HepG2 (cell line): ENCODE data around the gene ATP5F1C. TPM values are rescaled to one million over a fixed set of nuclear protein-coding genes. Genes with fewer than 3 reads are reported as not detected.

Experiments
- ATAC-seq: fragments of 200-7000 bp; cut with Tn5 transposase; 3 replicates; pipeline ENCODE4 v1.9.1; 2020; ENCODE audit warnings: mild to moderate bottlenecking, moderate library complexity
- BruUV-seq: library from RNA; stranded (reverse); fragments of 400-500 nt; replicated peaks from 2 replicates; lab custom pipeline; 2021; lab: Mats Ljungman, UMichigan
- CTCF ChIA-PET: fragments of 300-600 bp; formaldehyde crosslinking; extraction: SDS; loops from one replicate; lab custom pipeline; 2021; ENCODE audit warnings: low total read pairs, inconsistent platforms, low intra/inter-chr PET ratio; lab: Yijun Ruan, JAX
- POLR2A ChIA-PET: fragments of 350-600 bp; sonication (Branson Sonifier 250); formaldehyde crosslinking; loops from one replicate; lab custom pipeline; 2020; ENCODE audit warnings: antibody characterized with exemption, inconsistent platforms; lab: Yijun Ruan, JAX
- DNase-seq: peaks from one replicate; pipeline ENCODE4 v3.0.0-alpha.2; 2015; ENCODE audit warnings: low spot score
- FAIRE-seq: peaks from 3 replicates; lab custom pipeline; 2011; peaks lifted over from hg19 to GRCh38; lab: Jason Lieb, UNC
- H2AFZ ChIP-seq: one replicate; pipeline ENCODE4 v1.6.1; 2011; ENCODE audit warnings: low read length, inconsistent platforms
- H3K27ac ChIP-seq: fragments of 300-600 bp; 3 replicates; pipeline ENCODE4 v1.8.0; 2011; ENCODE audit warnings: mixed run types, mild to moderate bottlenecking, mixed read lengths, low read length, inconsistent platforms; ENCODE audit not compliant: insufficient read depth; ENCODE audit errors: extremely low read length
- H3K27me3 ChIP-seq, 2 experiments: fragments of 200-600 bp in 1 of 2; 2 replicates in 1 of 2; 3 replicates in 1 of 2; pipeline versions ENCODE4 v1.6.0 to v1.8.0; 2011; ENCODE audit warnings: low read length in 2 of 2, mild to moderate bottlenecking in 2 of 2, moderate library complexity in 2 of 2, inconsistent platforms in 1 of 2; ENCODE audit not compliant: insufficient read depth in 2 of 2, control insufficient read depth in 1 of 2
- H3K36me3 ChIP-seq, 2 experiments: fragments of 200-600 bp in 1 of 2; replicated peaks in 1 of 2; 2 replicates in 1 of 2; 3 replicates in 1 of 2; pipeline versions ENCODE4 v1.5.1 to v1.8.0; 2011; ENCODE audit warnings: low read length in 2 of 2, inconsistent platforms in 1 of 2; ENCODE audit not compliant: insufficient read depth in 2 of 2, control insufficient read depth in 1 of 2
- H3K4me1 ChIP-seq: 2 replicates; pipeline ENCODE4 v1.5.1; 2012; ENCODE audit warnings: low read length, inconsistent platforms; ENCODE audit not compliant: insufficient read depth
- H3K4me2 ChIP-seq: 2 replicates; pipeline ENCODE4 v1.6.0; 2011; ENCODE audit warnings: low read depth, low read length, inconsistent platforms
- H3K4me3 ChIP-seq, 3 experiments: fragments of 200-600 bp in 1 of 3; sonication (generic), shearing (Covaris generic) in 1 of 3; replicated peaks in 1 of 3; 2 replicates each; pipeline ENCODE4 v1.5.1; 2011 to 2016; ENCODE audit warnings: low read length in 3 of 3, inconsistent platforms in 2 of 3, low read depth in 2 of 3, mild to moderate bottlenecking in 2 of 3, control low read depth in 1 of 3, mixed read lengths in 1 of 3; ENCODE audit not compliant: insufficient read depth in 1 of 3
- H3K79me2 ChIP-seq: one replicate; pipeline ENCODE4 v1.6.1; 2011; ENCODE audit warnings: low read length, inconsistent platforms; ENCODE audit not compliant: insufficient read depth
- H3K9ac ChIP-seq: 2 replicates; pipeline ENCODE4 v1.6.0; 2011; ENCODE audit warnings: mild to moderate bottlenecking, low read depth, low read length, inconsistent platforms; ENCODE audit not compliant: insufficient read depth
- H3K9me3 ChIP-seq: 2 replicates; pipeline ENCODE4 v1.5.1; 2012; ENCODE audit warnings: mild to moderate bottlenecking, low read length
- H4K20me1 ChIP-seq: 2 replicates; pipeline ENCODE4 v1.6.0; 2011; ENCODE audit warnings: inconsistent platforms, mild to moderate bottlenecking, low read length, moderate library complexity; ENCODE audit not compliant: insufficient read depth
- BCL6 ChIP-seq: IDR thresholded peaks from 2 replicates; pipeline ENCODE4 v1.6.1; 2016; ENCODE audit warnings: missing genetic modification reagents, missing compliant biosample characterization
- CREB1 ChIP-seq, 2 experiments: fragments of 450-650 bp in 1 of 2; IDR thresholded peaks; 2 replicates each; pipeline ENCODE4 v1.6.1; 2016 to 2017; ENCODE audit warnings: control low read depth in 1 of 2, mild to moderate bottlenecking in 1 of 2, missing compliant biosample characterization in 1 of 2, missing genetic modification characterization in 1 of 2
- MAFG ChIP-seq: sonication (generic); formaldehyde crosslinking; IDR thresholded peaks from 2 replicates; pipeline ENCODE4 v1.5.1; 2020; ENCODE audit warnings: mild to moderate bottlenecking, missing genetic modification reagents
- PLRG1 ChIP-seq: fragments of 450-650 bp; conservative IDR thresholded peaks from 2 replicates; pipeline ENCODE4 v1.6.1; 2016
- RCOR2 ChIP-seq: IDR thresholded peaks from 2 replicates; pipeline ENCODE4 v1.6.1; 2016; ENCODE audit warnings: missing biosample characterization, missing genetic modification reagents
- ZNF510 ChIP-seq: sonication (generic); formaldehyde crosslinking; IDR thresholded peaks from 2 replicates; pipeline ENCODE4 v1.4.0; 2020; ENCODE audit warnings: low read depth, mild to moderate bottlenecking, missing genetic modification reagents
- WGBS: methylation state at CpG from one replicate; pipeline ENCODE4 v1.1.6; 2017; ENCODE audit warnings: low lambda C conversion rate; 5-methylcytosine and 5-hydroxymethylcytosine counted together
- in situ Hi-C: cut with HindIII; loops from 2 replicates; pipeline ENCODE4 v1.10.0; 2017; ENCODE audit warnings: low pct_unique_long_range_greater_than_20kb; ENCODE audit not compliant: extremely low pct_ligation_motif_present
- intact Hi-C: fragments of 100-400 bp; cut with micrococcal nuclease; formaldehyde crosslinking; loops from one replicate; pipeline ENCODE4 v1.10.0; 2022; ENCODE audit not compliant: unreplicated experiment
- polyA plus RNA-seq, 8 experiments: library from polyadenylated mRNA; depleted of rRNA in 3 of 8; stranded (reverse) in 7 of 8; unstranded in 1 of 8; fragments of >200 nt; fragmentation: Illumina TruSeq in 4 of 8; extraction: Trizol in 4 of 8; gene quantifications; 2 replicates each; pipeline versions ENCODE4 v1.2.1 to v1.2.3, GENCODE V29; 2011 to 2016; ENCODE audit warnings: low read depth in 4 of 8, missing spikeins in 1 of 8, mixed read lengths in 1 of 8; ENCODE audit not compliant: insufficient read depth in 1 of 8
- total RNA-seq, 5 experiments: library from RNA; depleted of rRNA; stranded (reverse); fragments of >200 nt; fragmentation: Illumina TruSeq; extraction: Trizol; gene quantifications; 2 replicates each; pipeline ENCODE4 v1.2.3, GENCODE V29; 2016; ENCODE audit warnings: low read depth in 1 of 5
- TF ChIP-seq, protein P1 (sequence below): sonication (generic); formaldehyde crosslinking; IDR thresholded peaks from 2 replicates; pipeline ENCODE4 v1.4.0; 2020; ENCODE audit warnings: missing genetic modification reagents, borderline replicate concordance
- TF ChIP-seq, protein P2 (sequence below): sonication (generic); formaldehyde crosslinking; IDR thresholded peaks from 2 replicates; pipeline ENCODE4 v1.9.0; 2021; ENCODE audit warnings: missing genetic modification reagents, mild to moderate bottlenecking, borderline replicate concordance
- TF ChIP-seq, protein P3 (sequence below): sonication (generic); formaldehyde crosslinking; IDR thresholded peaks from 2 replicates; pipeline ENCODE4 v1.4.0; 2020; ENCODE audit warnings: missing genetic modification reagents

Gene ATP5F1C
- total and polyA plus RNA-seq, 2 of the 13 experiments (the other 11 are each of a cell fraction or from before 2014, with no cell fraction given): 407 to 416 TPM

DNA sequence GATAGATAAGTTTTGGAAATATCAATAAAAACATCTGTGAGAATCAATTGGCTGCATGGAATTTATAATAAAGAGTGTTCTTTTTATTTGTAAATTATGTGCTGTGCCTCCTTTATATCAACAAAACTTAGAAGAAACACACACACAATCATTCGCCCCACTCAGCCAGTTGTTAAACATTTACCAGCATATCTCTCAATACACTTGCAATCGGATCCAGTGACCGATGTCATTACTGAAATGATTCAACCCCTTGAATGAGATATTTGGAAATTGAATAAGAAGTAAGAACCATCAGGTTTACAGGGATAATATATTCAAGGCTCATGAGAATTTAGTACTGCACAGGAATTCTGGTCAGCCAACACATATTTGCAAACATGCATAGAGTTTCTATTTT lies 65.9 kb downstream of the ATP5F1C start (continued):
- no peak for TF ChIP-seq CREB1 (IDR thresholded peaks at IDR 0.05)
- TF ChIP-seq CREB1 (CRISPR knock-in tag; IDR thresholded peaks at IDR 0.05): no peak
- TF ChIP-seq, protein P1, sequence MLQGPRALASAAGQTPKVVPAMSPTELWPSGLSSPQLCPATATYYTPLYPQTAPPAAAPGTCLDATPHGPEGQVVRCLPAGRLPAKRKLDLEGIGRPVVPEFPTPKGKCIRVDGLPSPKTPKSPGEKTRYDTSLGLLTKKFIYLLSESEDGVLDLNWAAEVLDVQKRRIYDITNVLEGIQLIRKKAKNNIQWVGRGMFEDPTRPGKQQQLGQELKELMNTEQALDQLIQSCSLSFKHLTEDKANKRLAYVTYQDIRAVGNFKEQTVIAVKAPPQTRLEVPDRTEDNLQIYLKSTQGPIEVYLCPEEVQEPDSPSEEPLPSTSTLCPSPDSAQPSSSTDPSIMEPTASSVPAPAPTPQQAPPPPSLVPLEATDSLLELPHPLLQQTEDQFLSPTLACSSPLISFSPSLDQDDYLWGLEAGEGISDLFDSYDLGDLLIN: no peak
- TF ChIP-seq, protein P2, sequence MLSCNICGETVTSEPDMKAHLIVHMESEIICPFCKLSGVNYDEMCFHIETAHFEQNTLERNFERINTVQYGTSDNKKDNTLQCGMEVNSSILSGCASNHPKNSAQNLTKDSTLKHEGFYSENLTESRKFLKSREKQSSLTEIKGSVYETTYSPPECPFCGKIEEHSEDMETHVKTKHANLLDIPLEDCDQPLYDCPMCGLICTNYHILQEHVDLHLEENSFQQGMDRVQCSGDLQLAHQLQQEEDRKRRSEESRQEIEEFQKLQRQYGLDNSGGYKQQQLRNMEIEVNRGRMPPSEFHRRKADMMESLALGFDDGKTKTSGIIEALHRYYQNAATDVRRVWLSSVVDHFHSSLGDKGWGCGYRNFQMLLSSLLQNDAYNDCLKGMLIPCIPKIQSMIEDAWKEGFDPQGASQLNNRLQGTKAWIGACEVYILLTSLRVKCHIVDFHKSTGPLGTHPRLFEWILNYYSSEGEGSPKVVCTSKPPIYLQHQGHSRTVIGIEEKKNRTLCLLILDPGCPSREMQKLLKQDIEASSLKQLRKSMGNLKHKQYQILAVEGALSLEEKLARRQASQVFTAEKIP: no peak
- no peak for TF ChIP-seq ZNF510 (CRISPR knock-in tag)
- TF ChIP-seq, all 625 proteins: peak for 0

DNA sequence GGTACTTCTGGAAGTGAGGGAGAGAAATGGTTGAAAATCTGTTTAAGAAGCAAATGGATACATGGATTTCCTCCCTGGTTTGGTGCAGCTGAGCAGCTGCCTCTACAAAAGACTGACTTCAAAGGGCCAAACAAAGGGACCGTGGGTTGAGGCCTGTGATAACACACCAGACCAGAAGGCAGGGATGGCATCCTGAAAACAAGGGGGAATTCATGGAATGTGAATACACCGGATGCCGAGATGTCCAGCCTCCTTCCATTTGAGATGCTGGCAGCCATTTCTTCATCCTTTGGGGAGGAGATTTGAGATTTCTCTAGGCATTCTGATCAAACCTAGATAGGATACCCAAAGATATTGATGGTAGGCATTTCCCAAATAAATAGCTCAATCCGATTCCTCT lies 67.2 kb downstream of the ATP5F1C start:
- ChIA-PET POLR2A (no interaction called here), CTCF (no interaction called here)
- H3K4me3 ChIP-seq: no peak overlapping the region
- no peak overlapping the region for H3K4me2 ChIP-seq
- no peak overlapping the region for H3K9ac ChIP-seq
- no peaks in the 10 kb centered on the region for H3K27me3 ChIP-seq
- no peak for ATAC-seq
- in situ Hi-C loops (no loop called here), intact Hi-C loops (no loop called here)
- no peaks in the 10 kb centered on the region; a peak in 1 of 5 replicates for H3K36me3 ChIP-seq
- H2AFZ ChIP-seq: no peak overlapping the region
- WGBS: 95% methylated on average over 4 of the region's 4 CpGs
- H3K4me1 ChIP-seq: peaks cover 19% of the 10 kb centered on the region
- FAIRE-seq: no peak
- H3K9me3 ChIP-seq: no peaks in the 10 kb centered on the region
- no TSS peak for BruUV-seq
- H3K27ac ChIP-seq: no peak overlapping the region
- H4K20me1 ChIP-seq: no peaks in the 10 kb centered on the region
- H3K79me2 ChIP-seq: no peaks in the 10 kb centered on the region
- no peak for TF ChIP-seq BCL6 (CRISPR knock-in tag)
- TF ChIP-seq, protein P3, sequence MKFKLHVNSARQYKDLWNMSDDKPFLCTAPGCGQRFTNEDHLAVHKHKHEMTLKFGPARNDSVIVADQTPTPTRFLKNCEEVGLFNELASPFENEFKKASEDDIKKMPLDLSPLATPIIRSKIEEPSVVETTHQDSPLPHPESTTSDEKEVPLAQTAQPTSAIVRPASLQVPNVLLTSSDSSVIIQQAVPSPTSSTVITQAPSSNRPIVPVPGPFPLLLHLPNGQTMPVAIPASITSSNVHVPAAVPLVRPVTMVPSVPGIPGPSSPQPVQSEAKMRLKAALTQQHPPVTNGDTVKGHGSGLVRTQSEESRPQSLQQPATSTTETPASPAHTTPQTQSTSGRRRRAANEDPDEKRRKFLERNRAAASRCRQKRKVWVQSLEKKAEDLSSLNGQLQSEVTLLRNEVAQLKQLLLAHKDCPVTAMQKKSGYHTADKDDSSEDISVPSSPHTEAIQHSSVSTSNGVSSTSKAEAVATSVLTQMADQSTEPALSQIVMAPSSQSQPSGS (CRISPR knock-in tag): no peak
- TF ChIP-seq RCOR2 (CRISPR knock-in tag): no peak
- TF ChIP-seq PLRG1: no peak
- TF ChIP-seq MAFG (CRISPR knock-in tag): no peak
- DNase-seq: peak; percentile 16
